ENCODE data around the gene HAPSTR1. TPM values are rescaled to one million over a fixed set of nuclear protein-coding genes. Genes with fewer than 3 reads are reported as not detected.
A peak's percentile ranks its signal among the peaks of the same experiment; 100 is the strongest.

Gene HAPSTR1
- polyA plus RNA-seq, 1 of the 3 experiments (the other 2 are of a cell fraction): 7.0 TPM

- no peaks in the 10 kb centered on the region for H3K27me3 ChIP-seq (ENCODE audit: insufficient read depth)
- WGBS (ENCODE audit: low lambda C conversion rate): 16% methylated on average over 1 of the region's 1 CpG
- no peak for DNase-seq
- H3K4me3 ChIP-seq (ENCODE audit: low read depth in 2 of 2, low read length in 1 of 2): peak overlapping the region; percentile 93 to 98; a peak in 3 of 4 replicates
- peaks cover 76% of the 10 kb centered on the region for H4K20me1 ChIP-seq (ENCODE audit: insufficient read depth)
- CTCF ChIA-PET: interaction anchor here (0.9 kb wide), 1 partner anchor 44 kb away, joined by 4 read pairs; no protein-coding TSS in a partner anchor
- no peaks in the 10 kb centered on the region for H3K9me3 ChIP-seq
- POLR2A ChIA-PET: no interaction called here
- H3K4me2 ChIP-seq: peak overlapping the region; percentile 81
- peaks cover 18 to 21% of the 10 kb centered on the region in 2 experiments; a peak in 3 of 4 replicates for H3K4me1 ChIP-seq (ENCODE audit: control insufficient read depth in 1 of 2, insufficient read depth in 2 of 2, low read depth in 1 of 2, low read length in 1 of 2)
- peaks cover 36 to 63% of the 10 kb centered on the region in 2 experiments for H3K36me3 ChIP-seq (replicated peaks in 1 of 2; ENCODE audit: control insufficient read depth in 1 of 2, insufficient read depth in 2 of 2, low read length in 1 of 2)
- peaks cover 87% of the 10 kb centered on the region for H3K79me2 ChIP-seq (ENCODE audit: insufficient read depth)
- H3K9me2 ChIP-seq: no peaks in the 10 kb centered on the region
- no peak overlapping the region for H3K9ac ChIP-seq
- H2AFZ ChIP-seq (ENCODE audit: low read depth): no peak overlapping the region
- H3K27ac ChIP-seq (ENCODE audit: low read depth in 2 of 2, low read length in 1 of 2): no peak overlapping the region
- peaks cover 6% of the 10 kb centered on the region for H3F3A ChIP-seq (replicated peaks; ENCODE audit: insufficient read depth)
- TF ChIP-seq FOSL2 (IDR thresholded peaks at IDR 0.05; ENCODE audit: borderline replicate concordance, low read depth) (no peak), RAD21 (IDR thresholded peaks at IDR 0.05; ENCODE audit: low read length) (no peak), GABPA (IDR thresholded peaks at IDR 0.05; ENCODE audit: low read depth) (no peak), NRF1 (IDR thresholded peaks at IDR 0.05; ENCODE audit: low read depth, low read length) (no peak), TAF1 (IDR thresholded peaks at IDR 0.05; ENCODE audit: borderline replicate concordance, low read depth, low read length) (no peak), USF1 (IDR thresholded peaks at IDR 0.05; ENCODE audit: borderline replicate concordance, low read depth) (no peak), EZH2phosphoT487 (IDR thresholded peaks at IDR 0.05; ENCODE audit: borderline replicate concordance, low read depth) (no peak), FOXM1 (IDR thresholded peaks at IDR 0.05; ENCODE audit: low read depth) (no peak), MXI1 (IDR thresholded peaks at IDR 0.05; ENCODE audit: low read depth, low read length) (no peak)
Measured at GRCh38 chr16:9095171-9095570, 3.7 kb downstream of the HAPSTR1 start.

GRCh38 chr16:9095656-9096397 lies 4.4 kb downstream of the HAPSTR1 start:
- H3K4me3 ChIP-seq (ENCODE audit: low read depth in 2 of 2, low read length in 1 of 2): peak overlapping the region in 1 of 2 experiments; percentile 19; a peak in 2 of 4 replicates
- peaks cover 17 to 27% of the 10 kb centered on the region in 2 experiments for H3K4me1 ChIP-seq (ENCODE audit: control insufficient read depth in 1 of 2, insufficient read depth in 2 of 2, low read depth in 1 of 2, low read length in 1 of 2)
- TF ChIP-seq GABPA (IDR thresholded peaks at IDR 0.05; ENCODE audit: low read depth): no peak
- no peak for TF ChIP-seq RAD21 (IDR thresholded peaks at IDR 0.05; ENCODE audit: low read length)
- TF ChIP-seq FOSL2 (IDR thresholded peaks at IDR 0.05; ENCODE audit: borderline replicate concordance, low read depth): no peak
- TF ChIP-seq NFIC (IDR thresholded peaks at IDR 0.05; ENCODE audit: borderline replicate concordance): no peak
- TF ChIP-seq RCOR1 (IDR thresholded peaks at IDR 0.05; ENCODE audit: low read length): no peak
- no peak for TF ChIP-seq RFX5 (IDR thresholded peaks at IDR 0.05; ENCODE audit: low read length)
- no peak for TF ChIP-seq MXI1 (IDR thresholded peaks at IDR 0.05; ENCODE audit: low read depth, low read length)
- no peak for TF ChIP-seq REST (IDR thresholded peaks at IDR 0.05; ENCODE audit: low read depth, low read length)
- TF ChIP-seq CHD2 (IDR thresholded peaks at IDR 0.05; ENCODE audit: low read length, partially characterized antibody): no peak
- TF ChIP-seq TAF1 (IDR thresholded peaks at IDR 0.05; ENCODE audit: borderline replicate concordance, low read depth, low read length): no peak
- no peak for TF ChIP-seq SMC3 (IDR thresholded peaks at IDR 0.05; ENCODE audit: low read depth, low read length)
- TF ChIP-seq EP300 (IDR thresholded peaks at IDR 0.05; ENCODE audit: borderline replicate concordance in 1 of 2, low read depth in 1 of 2, low read length in 1 of 2): no peak
- no peak for TF ChIP-seq TCF12 (IDR thresholded peaks at IDR 0.05)
- no peak for TF ChIP-seq YY1 (IDR thresholded peaks at IDR 0.05; ENCODE audit: low read depth)
- TF ChIP-seq FOXJ3 (CRISPR knock-in tag; IDR thresholded peaks at IDR 0.05): no peak
- no peak for TF ChIP-seq MAX (IDR thresholded peaks at IDR 0.05; ENCODE audit: low read depth)
- TF ChIP-seq FOXM1 (IDR thresholded peaks at IDR 0.05; ENCODE audit: low read depth): no peak
- no peak overlapping the region for H2AFZ ChIP-seq (ENCODE audit: low read depth)
- peaks cover 83% of the 10 kb centered on the region for H4K20me1 ChIP-seq (ENCODE audit: insufficient read depth)
- 100% methylated on average over 1 of the region's 1 CpG for WGBS (ENCODE audit: low lambda C conversion rate)
- ChIA-PET CTCF (interaction anchor here (0.7 to 2.1 kb wide), 4 partner anchors 22 to 377 kb away, joined by 3 to 6 read pairs (median 4); no protein-coding TSS in a partner anchor), POLR2A (no interaction called here)
- no peak for DNase-seq
- no peak overlapping the region for H3K27ac ChIP-seq (ENCODE audit: low read depth in 2 of 2, low read length in 1 of 2)
- no peaks in the 10 kb centered on the region for H3K9me2 ChIP-seq
- peak overlapping the region; percentile 81 for H3K4me2 ChIP-seq
- peaks cover 8% of the 10 kb centered on the region for H3F3A ChIP-seq (replicated peaks; ENCODE audit: insufficient read depth)
- no peaks in the 10 kb centered on the region for H3K9me3 ChIP-seq
- no peak overlapping the region for H3K9ac ChIP-seq
- H3K27me3 ChIP-seq (ENCODE audit: insufficient read depth): no peaks in the 10 kb centered on the region
- peaks cover 93% of the 10 kb centered on the region for H3K79me2 ChIP-seq (ENCODE audit: insufficient read depth)
- peaks cover 38 to 68% of the 10 kb centered on the region in 2 experiments for H3K36me3 ChIP-seq (replicated peaks in 1 of 2; ENCODE audit: control insufficient read depth in 1 of 2, insufficient read depth in 2 of 2, low read length in 1 of 2)
